Activated CD4-positive, alpha-beta T cell treated with anti-CD3 and anti-CD28 coated beads, Interleukin-2, amount 10 ng/mL, durations not matched to agents 7 days and 5 days (primary cell): ENCODE data around the gene RCOR1. TPM values are rescaled to one million over a fixed set of nuclear protein-coding genes. Genes with fewer than 3 reads are reported as not detected.

Experiments used
- CTCF ChIA-PET: fragments of 350-600 bp; sonication (Branson Sonifier 250); formaldehyde crosslinking; loops from one replicate; lab custom pipeline; 2021; ENCODE audit warnings: antibody characterized with exemption; lab: Charles Lee
- POLR2A ChIA-PET: fragments of 350-600 bp; sonication (Branson Sonifier 250); formaldehyde crosslinking; loops from one replicate; lab custom pipeline; 2021; ENCODE audit warnings: antibody characterized with exemption; lab: Charles Lee
- DNase-seq: peaks from one replicate; pipeline ENCODE4 v3.0.0-alpha.2; 2020
- H3K27ac Mint-ChIP-seq: one replicate; pipeline ENCODE4 v1.8.0; 2021; ENCODE audit warnings: mild to moderate bottlenecking, moderate library complexity, mixed read lengths
- H3K27me3 Mint-ChIP-seq: one replicate; pipeline ENCODE4 v1.8.0; 2021; ENCODE audit warnings: mixed read lengths
- H3K36me3 Mint-ChIP-seq: one replicate; pipeline ENCODE4 v1.8.0; 2021; ENCODE audit warnings: low read depth, mixed read lengths
- H3K4me1 Mint-ChIP-seq: one replicate; pipeline ENCODE4 v1.8.0; 2021; ENCODE audit warnings: mixed read lengths
- H3K4me3 Mint-ChIP-seq: one replicate; pipeline ENCODE4 v1.8.0; 2021; ENCODE audit warnings: mild to moderate bottlenecking, moderate library complexity, mixed read lengths
- H3K9me3 Mint-ChIP-seq: one replicate; pipeline ENCODE4 v1.8.0; 2021; ENCODE audit warnings: mixed read lengths
- total RNA-seq, 2 experiments: library from RNA; stranded (reverse); gene quantifications; one replicate each; pipeline ENCODE4 v1.2.3, GENCODE V29; 2021

The RCOR1 gene
- total RNA-seq, 2 experiments from 2014 or later = 21.7 to 23.7 TPM

GRCh38 chr14:102776761-102777710, 184.6 kb downstream of the RCOR1 start, which contains the start of gene TRAF3:
Gene TRAF3, plus strand, starts transcription at chr14:102777449. Its CDS starts 92,753 bp downstream, at chr14:102870202.
- peaks cover 53% of the 10 kb centered on the region for H3K4me1 Mint-ChIP-seq
- H3K4me3 Mint-ChIP-seq = peak within 1 kb of the TSS; percentile 84
- H3K36me3 Mint-ChIP-seq = peaks cover 17% of the 10 kb centered on the region
- peak within 1 kb of the TSS; percentile 90 for H3K27ac Mint-ChIP-seq
- H3K9me3 Mint-ChIP-seq = no peaks in the 10 kb centered on the region
- no peaks in the 10 kb centered on the region for H3K27me3 Mint-ChIP-seq
- ChIA-PET POLR2A (no interaction called here), CTCF (no interaction called here)
- DNase-seq = peak; percentile 83

GRCh38 chr14:102777711-102778337, 185.4 kb downstream of the RCOR1 start:
- CTCF ChIA-PET = no interaction called here
- H3K36me3 Mint-ChIP-seq = peaks cover 17% of the 10 kb centered on the region
- POLR2A ChIA-PET = interaction anchor here (0.5 kb wide), 1 partner anchor 11 kb away, joined by 3 read pairs; no protein-coding TSS in a partner anchor
- peak overlapping the region; percentile 84 for H3K4me3 Mint-ChIP-seq
- H3K4me1 Mint-ChIP-seq = peaks cover 58% of the 10 kb centered on the region
- DNase-seq = peak; percentile 22
- no peaks in the 10 kb centered on the region for H3K9me3 Mint-ChIP-seq
- H3K27ac Mint-ChIP-seq = peak overlapping the region; percentile 86
- H3K27me3 Mint-ChIP-seq = no peaks in the 10 kb centered on the region

- Mint-ChIP-seq H3K9me3 (no peaks in the 10 kb centered on the region), H3K27me3 (no peaks in the 10 kb centered on the region), H3K4me1 (peaks cover 59% of the 10 kb centered on the region), H3K36me3 (peaks cover 17% of the 10 kb centered on the region), H3K4me3 (peak overlapping the region; percentile 84), H3K27ac (peak overlapping the region; percentile 86)
- peak; percentile 35 for DNase-seq
- ChIA-PET CTCF (interaction anchor here (0.6 kb wide), 1 partner anchor 390 kb away, joined by 3 read pairs; no protein-coding TSS in a partner anchor), POLR2A (interaction anchor here (0.5 kb wide), 1 partner anchor 10 kb away, joined by 3 read pairs; no protein-coding TSS in a partner anchor)
These were observed 186.1 kb downstream of the RCOR1 start for GRCh38 chr14:102778338-102779083.

DNA sequence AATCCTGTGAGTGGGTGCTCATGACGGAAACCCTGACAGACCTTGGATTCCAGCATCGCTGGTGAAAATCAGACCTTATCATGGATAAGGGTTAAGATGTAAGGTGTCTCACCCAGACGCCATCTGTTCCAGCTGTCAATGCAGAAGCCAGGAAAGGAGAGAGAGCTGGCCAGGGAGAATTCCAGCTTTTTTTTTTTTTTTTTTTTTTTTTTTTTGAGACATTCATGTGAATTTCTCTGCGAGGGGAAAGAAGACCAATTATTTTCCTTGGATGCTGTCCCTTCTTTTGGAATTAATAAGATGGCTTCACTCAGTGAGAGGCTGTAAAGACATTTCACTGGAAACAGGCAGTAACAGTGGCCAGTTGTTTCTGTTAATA, 186.6 kb downstream of the RCOR1 start:
- peaks cover 64% of the 10 kb centered on the region for H3K4me1 Mint-ChIP-seq
- no peaks in the 10 kb centered on the region for H3K27me3 Mint-ChIP-seq
- ChIA-PET POLR2A (no interaction called here), CTCF (no interaction called here)
- H3K4me3 Mint-ChIP-seq = peak overlapping the region; percentile 84
- DNase-seq = no peak
- H3K36me3 Mint-ChIP-seq = peaks cover 17% of the 10 kb centered on the region
- no peaks in the 10 kb centered on the region for H3K9me3 Mint-ChIP-seq
- H3K27ac Mint-ChIP-seq = peak overlapping the region; percentile 86

- ChIA-PET CTCF (no interaction called here), POLR2A (no interaction called here)
- peaks cover 62% of the 10 kb centered on the region for H3K4me1 Mint-ChIP-seq
- peaks cover 17% of the 10 kb centered on the region for H3K36me3 Mint-ChIP-seq
- H3K27ac Mint-ChIP-seq = peak overlapping the region; percentile 86
- H3K4me3 Mint-ChIP-seq = peak overlapping the region; percentile 84
- H3K27me3 Mint-ChIP-seq = no peaks in the 10 kb centered on the region
- H3K9me3 Mint-ChIP-seq = no peaks in the 10 kb centered on the region
- no peak for DNase-seq
These were observed 187.3 kb downstream of the RCOR1 start for GRCh38 chr14:102779574-102780315.

Other genes with a start within 250 kb of the RCOR1 start
- gene CINP, start 229.8 kb upstream of the RCOR1 start, total RNA-seq = 10 to 100 TPM; 26.8 to 33.7 TPM
- gene TECPR2, start 229.7 kb upstream of the RCOR1 start, total RNA-seq = 10 to 100 TPM in 1 of 2 experiments, 1 to 10 TPM in 1; 8.2 to 10.7 TPM
- 1 to 10 TPM; 4.9 to 6.2 TPM for gene ANKRD9, start 82.9 kb upstream of the RCOR1 start, total RNA-seq
- 10 to 100 TPM; 38.9 to 40.2 TPM for gene TRAF3, start 184.8 kb downstream of the RCOR1 start, total RNA-seq